Neuronal stem cell (in vitro differentiated cells): Measurements from ENCODE around the gene ARFGEF3.

Experiments used
- DNase-seq: peaks from one replicate; pipeline ENCODE4 v3.0.0-alpha.2; 2013; ENCODE audit warnings: low spot score
- H2AFZ ChIP-seq: one replicate; pipeline ENCODE4 v1.6.1; 2013; ENCODE audit warnings: mild to moderate bottlenecking, low read length, inconsistent platforms
- H2AK5ac ChIP-seq: 2 replicates; pipeline ENCODE4 v1.6.1; 2013; ENCODE audit warnings: low read depth, mild to moderate bottlenecking, inconsistent platforms, low read length, moderate library complexity, mixed read lengths
- H2BK120ac ChIP-seq: 2 replicates; pipeline ENCODE4 v1.6.1; 2013; ENCODE audit warnings: low read depth, mild to moderate bottlenecking, inconsistent platforms, low read length, moderate library complexity, mixed read lengths
- H2BK12ac ChIP-seq: one replicate; pipeline ENCODE4 v1.6.1; 2013; ENCODE audit warnings: low read length, inconsistent platforms
- H2BK15ac ChIP-seq: 2 replicates; pipeline ENCODE4 v1.6.1; 2013; ENCODE audit warnings: mild to moderate bottlenecking, low read length, inconsistent platforms, mixed read lengths
- H2BK5ac ChIP-seq: one replicate; pipeline ENCODE4 v1.6.1; 2013; ENCODE audit warnings: inconsistent platforms, mild to moderate bottlenecking, low read length, moderate library complexity
- H3K14ac ChIP-seq: one replicate; pipeline ENCODE4 v1.6.1; 2013; ENCODE audit warnings: low read length, inconsistent platforms
- H3K18ac ChIP-seq: 2 replicates; pipeline ENCODE4 v1.6.1; 2013; ENCODE audit warnings: low read length, inconsistent platforms
- H3K23ac ChIP-seq: 2 replicates; pipeline ENCODE4 v1.6.1; 2013; ENCODE audit warnings: low read depth, mild to moderate bottlenecking, mixed read lengths, low read length, inconsistent platforms; ENCODE audit not compliant: poor library complexity
- H3K27ac ChIP-seq: replicated peaks from 3 replicates; pipeline ENCODE4 v1.5.1; 2013; ENCODE audit warnings: low read length, inconsistent platforms
- H3K27me3 ChIP-seq, 3 experiments: 2 replicates each; pipeline ENCODE4 v1.6.1; 2013; ENCODE audit warnings: low read length in 3 of 3, mild to moderate bottlenecking in 2 of 3, inconsistent platforms in 1 of 3, low read depth in 1 of 3, mixed read lengths in 1 of 3, moderate library complexity in 1 of 3; ENCODE audit not compliant: control insufficient read depth in 3 of 3, insufficient read depth in 3 of 3
- H3K36me3 ChIP-seq, 2 donors: replicated peaks in 1 of 2; 2 replicates each; pipeline ENCODE4 v1.6.1; 2013; ENCODE audit warnings: low read length in 2 of 2; ENCODE audit not compliant: control insufficient read depth in 2 of 2, insufficient read depth in 2 of 2
- H3K4ac ChIP-seq: 2 replicates; pipeline ENCODE4 v1.6.1; 2013; ENCODE audit warnings: inconsistent platforms, mild to moderate bottlenecking, low read length, moderate library complexity
- H3K4me1 ChIP-seq, 2 donors: 1 replicate in 1 of 2; 2 replicates in 1 of 2; pipeline ENCODE4 v1.6.1; 2013; ENCODE audit warnings: low read length in 2 of 2, low read depth in 1 of 2; ENCODE audit not compliant: control insufficient read depth in 2 of 2, insufficient read depth in 1 of 2
- H3K4me2 ChIP-seq: one replicate; pipeline ENCODE4 v1.6.1; 2013; ENCODE audit warnings: mild to moderate bottlenecking, low read length, inconsistent platforms; ENCODE audit not compliant: insufficient read depth, poor library complexity, severe bottlenecking
- H3K4me3 ChIP-seq, 2 donors: 2 replicates each; pipeline ENCODE4 v1.5.1; 2013; ENCODE audit warnings: low read length in 2 of 2, mild to moderate bottlenecking in 2 of 2, inconsistent platforms in 1 of 2, moderate library complexity in 1 of 2
- H3K79me1 ChIP-seq: one replicate; pipeline ENCODE4 v1.6.1; 2013; ENCODE audit warnings: low read depth, mild to moderate bottlenecking, inconsistent platforms, low read length, moderate library complexity
- H3K9ac ChIP-seq: one replicate; pipeline ENCODE4 v1.6.1; 2013; ENCODE audit warnings: mild to moderate bottlenecking, low read depth, low read length, inconsistent platforms; ENCODE audit not compliant: poor library complexity
- H3K9me3 ChIP-seq, 2 donors: replicated peaks in 1 of 2; 2 replicates each; pipeline versions ENCODE3 to v1.6.1; 2013; ENCODE audit warnings: low read length in 2 of 2, mild to moderate bottlenecking in 2 of 2, inconsistent platforms in 1 of 2, low read depth in 1 of 2, mixed read lengths in 1 of 2, moderate library complexity in 1 of 2; ENCODE audit not compliant: control insufficient read depth in 2 of 2, insufficient read depth in 1 of 2
- H4K8ac ChIP-seq: one replicate; pipeline ENCODE4 v1.6.1; 2013; ENCODE audit warnings: low read depth, mild to moderate bottlenecking, inconsistent platforms, low read length, moderate library complexity
- H4K91ac ChIP-seq: one replicate; pipeline ENCODE4 v1.6.1; 2013; ENCODE audit warnings: low read length, low read depth, mild to moderate bottlenecking, inconsistent platforms; ENCODE audit not compliant: poor library complexity
- WGBS, 2 donors: extraction: QIAGEN DNeasy Blood & Tissue Kit; methylation state at CpG; one replicate each; pipeline ENCODE4 v1.1.7; 2013; ENCODE audit warnings: missing lambda C conversion rate in 2 of 2, mixed read lengths in 1 of 2; ENCODE audit not compliant: insufficient read length in 2 of 2, insufficient replicate concordance in 1 of 2; ENCODE audit errors: extremely low coverage in 2 of 2; 5-methylcytosine and 5-hydroxymethylcytosine counted together

Gene ARFGEF3

DNA sequence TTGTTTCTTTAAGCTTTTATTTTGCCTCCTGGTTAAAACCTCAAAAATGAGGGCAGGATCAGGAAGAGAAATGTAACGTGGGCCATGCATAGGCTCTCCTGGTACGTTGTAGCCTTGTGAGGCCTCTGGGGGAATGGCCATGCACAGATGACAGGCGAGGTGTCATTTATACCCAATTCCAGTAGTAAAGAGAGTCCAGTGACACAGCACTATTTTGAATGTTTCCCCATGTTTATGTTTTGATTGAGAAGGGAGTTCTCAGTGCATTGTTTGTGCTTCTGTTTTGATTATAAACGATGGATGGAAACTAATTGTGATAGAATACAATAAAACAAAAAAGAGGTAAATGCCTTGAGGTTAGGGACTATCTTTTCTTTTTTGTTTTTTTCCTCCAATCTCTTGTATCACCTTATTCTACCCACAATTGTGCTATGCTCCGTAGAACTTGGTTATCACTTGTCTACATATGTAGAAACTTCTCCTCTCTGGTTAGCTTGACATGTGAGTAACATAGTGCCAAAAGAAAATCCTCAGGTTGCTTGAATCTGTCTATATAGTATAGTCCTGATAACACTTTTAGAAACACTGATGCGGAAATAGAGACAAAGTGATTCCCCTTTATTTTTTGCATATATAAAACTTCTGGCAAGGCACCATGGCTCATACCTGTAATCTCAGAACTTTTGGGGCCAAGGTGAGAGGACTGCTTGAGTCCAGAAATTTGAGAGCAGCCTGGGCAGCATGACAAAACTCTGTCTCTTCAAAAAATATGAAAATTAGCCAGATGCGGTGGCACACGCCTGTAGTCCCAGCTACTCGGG is 209.1 kb downstream of the ARFGEF3 start:
- no peak overlapping the region for H2AK5ac ChIP-seq
- H2BK5ac ChIP-seq = no peak overlapping the region
- no peak overlapping the region for H3K4ac ChIP-seq
- no peak overlapping the region for H3K18ac ChIP-seq
- no peak overlapping the region for H3K23ac ChIP-seq
- no peak overlapping the region for H3K4me2 ChIP-seq
- H3K27ac ChIP-seq = no peak overlapping the region
- no peak overlapping the region for H3K4me3 ChIP-seq
- no peaks in the 10 kb centered on the region for H3K4me1 ChIP-seq
- no CpG with 5 or more reads among the region's 9 CpGs for WGBS, 2 donors
- H2BK120ac ChIP-seq = no peak overlapping the region
- H4K91ac ChIP-seq = no peak overlapping the region
- H2AFZ ChIP-seq = no peak overlapping the region
- H3K14ac ChIP-seq = no peak overlapping the region
- no peaks in the 10 kb centered on the region for H3K9me3 ChIP-seq
- no peaks in the 10 kb centered on the region for H3K79me1 ChIP-seq
- no peak overlapping the region for H2BK12ac ChIP-seq
- DNase-seq = no peak
- H2BK15ac ChIP-seq = no peak overlapping the region
- no peaks in the 10 kb centered on the region for H3K27me3 ChIP-seq
- no peak overlapping the region for H3K9ac ChIP-seq
- no peak overlapping the region for H4K8ac ChIP-seq
- H3K36me3 ChIP-seq = no peaks in the 10 kb centered on the region

DNA sequence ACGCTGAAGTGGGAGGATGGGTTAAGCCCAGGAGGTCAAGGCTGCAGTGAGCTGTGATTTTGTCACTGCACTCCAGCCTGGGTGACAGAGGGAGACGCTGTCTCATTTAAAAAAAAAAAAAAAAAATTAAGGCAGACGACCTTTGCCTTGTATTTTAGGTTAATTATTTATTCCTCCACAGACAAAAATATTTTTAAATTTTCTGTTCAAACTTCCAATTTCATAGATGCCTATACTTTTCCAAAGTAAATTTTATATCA is 209.6 kb downstream of the ARFGEF3 start:
- Histone ChIP-seq H3K4me3 (no peak overlapping the region), H2BK120ac (no peak overlapping the region), H3K14ac (no peak overlapping the region), H3K36me3 (no peaks in the 10 kb centered on the region), H3K27me3 (no peaks in the 10 kb centered on the region), H4K8ac (no peak overlapping the region), H2BK5ac (no peak overlapping the region), H2BK15ac (no peak overlapping the region), H3K4me1 (no peaks in the 10 kb centered on the region), H3K9me3 (no peaks in the 10 kb centered on the region), H2AK5ac (no peak overlapping the region), H3K18ac (no peak overlapping the region), H2BK12ac (no peak overlapping the region), H3K9ac (no peak overlapping the region), H3K4ac (no peak overlapping the region), H3K4me2 (no peak overlapping the region), H3K79me1 (no peaks in the 10 kb centered on the region), H4K91ac (no peak overlapping the region), H3K23ac (no peak overlapping the region), H2AFZ (no peak overlapping the region), H3K27ac (no peak overlapping the region)
- WGBS, 2 donors = no CpG with 5 or more reads among the region's 3 CpGs
- DNase-seq = no peak

DNA sequence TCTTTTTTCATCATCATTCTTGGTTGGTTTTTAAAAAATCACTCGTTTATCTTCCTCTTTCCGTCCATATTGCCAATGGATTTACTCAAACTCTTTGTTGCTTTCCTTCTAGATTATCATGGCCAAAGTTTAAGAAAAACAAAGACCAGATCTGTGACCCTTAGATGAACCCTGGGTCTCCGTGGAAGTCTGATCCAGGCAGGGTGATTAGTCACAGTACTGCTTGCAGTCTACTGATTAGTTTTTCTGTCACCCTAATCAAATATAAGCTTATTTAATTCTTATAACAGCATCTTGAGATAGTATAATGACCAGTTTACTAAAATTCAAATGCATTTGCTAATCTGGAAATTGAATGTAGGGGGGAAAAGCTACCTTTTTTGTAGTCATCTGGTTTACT is 210.0 kb downstream of the ARFGEF3 start:
- H3K9me3 ChIP-seq = no peaks in the 10 kb centered on the region
- no peak overlapping the region for H3K4ac ChIP-seq
- no peaks in the 10 kb centered on the region for H3K36me3 ChIP-seq
- no peak overlapping the region for H4K91ac ChIP-seq
- H3K27me3 ChIP-seq = peaks cover 0 to 1% (median 0%) of the 10 kb centered on the region in 3 experiments
- H3K79me1 ChIP-seq = no peaks in the 10 kb centered on the region
- no peak overlapping the region for H2AFZ ChIP-seq
- 100% methylated on average over 1 to 2 of the region's 3 CpGs for WGBS, 2 donors
- no peak overlapping the region for H4K8ac ChIP-seq
- H2BK120ac ChIP-seq = no peak overlapping the region
- H3K23ac ChIP-seq = no peak overlapping the region
- H3K4me3 ChIP-seq = no peak overlapping the region
- DNase-seq = no peak
- H3K14ac ChIP-seq = no peak overlapping the region
- H3K4me2 ChIP-seq = no peak overlapping the region
- no peaks in the 10 kb centered on the region for H3K4me1 ChIP-seq
- H2BK5ac ChIP-seq = no peak overlapping the region
- H2AK5ac ChIP-seq = no peak overlapping the region
- no peak overlapping the region for H2BK15ac ChIP-seq
- no peak overlapping the region for H2BK12ac ChIP-seq
- H3K18ac ChIP-seq = no peak overlapping the region
- no peak overlapping the region for H3K27ac ChIP-seq
- no peak overlapping the region for H3K9ac ChIP-seq

DNA sequence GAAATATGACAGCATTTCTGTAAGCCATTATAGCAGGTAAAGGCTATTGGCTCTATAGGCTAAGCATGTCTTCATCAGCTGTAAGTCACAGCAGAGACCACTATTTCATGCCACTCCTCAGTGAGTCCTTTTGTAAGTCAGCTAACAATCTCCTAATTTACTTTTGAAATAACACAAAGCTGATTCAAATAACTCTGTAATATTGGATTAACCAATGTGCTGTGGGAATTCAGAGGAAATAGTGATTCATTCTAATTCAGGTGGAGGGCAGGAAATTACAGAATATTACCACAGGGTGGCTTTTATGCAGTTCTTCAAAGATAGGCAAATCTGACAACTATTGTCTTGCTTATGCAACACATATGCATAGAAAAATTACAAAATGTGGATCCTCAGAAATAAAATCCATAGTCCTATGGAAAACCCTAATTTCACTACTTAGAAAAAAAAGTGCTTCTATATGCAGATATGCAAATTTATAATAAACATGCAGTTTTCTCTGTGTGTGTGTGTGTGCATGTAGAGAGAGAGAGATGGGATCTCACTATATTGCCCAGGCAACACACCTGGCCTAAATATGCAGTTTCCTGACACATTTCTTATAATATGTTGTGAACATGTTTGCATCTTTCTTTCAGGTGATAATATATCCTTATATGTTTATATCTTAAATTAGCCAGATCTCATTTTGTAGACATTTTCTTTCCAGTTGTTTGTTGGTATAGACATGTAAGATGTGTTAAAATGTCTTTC is 211.1 kb downstream of the ARFGEF3 start:
- Histone ChIP-seq H2BK5ac (no peak overlapping the region), H4K91ac (no peak overlapping the region), H3K18ac (no peak overlapping the region), H3K9me3 (no peaks in the 10 kb centered on the region), H3K27ac (no peak overlapping the region), H2BK120ac (no peak overlapping the region), H3K79me1 (no peaks in the 10 kb centered on the region), H3K14ac (no peak overlapping the region), H2AFZ (no peak overlapping the region), H3K4me2 (no peak overlapping the region), H3K23ac (no peak overlapping the region), H3K4me3 (no peak overlapping the region), H4K8ac (no peak overlapping the region), H3K27me3 (peaks cover 0 to 4% (median 0%) of the 10 kb centered on the region in 3 experiments), H3K4me1 (no peaks in the 10 kb centered on the region), H2BK15ac (no peak overlapping the region), H2BK12ac (no peak overlapping the region), H3K9ac (no peak overlapping the region), H3K4ac (no peak overlapping the region), H3K36me3 (no peaks in the 10 kb centered on the region), H2AK5ac (no peak overlapping the region)
- no peak for DNase-seq
